ENCODE data around the gene OPN1MW.

- no peak for TF ChIP-seq CTCF (conservative IDR thresholded peaks at IDR 0.05 in 1 of 2, IDR thresholded peaks at IDR 0.05 in 1 of 2; ENCODE audit: extremely low read depth in 1 of 2, insufficient read depth in 1 of 2, low read depth in 1 of 2, low read length in 2 of 2)
- no peak for TF ChIP-seq EZH2 (IDR thresholded peaks at IDR 0.05; ENCODE audit: borderline replicate concordance, low read length)
Measured at GRCh38 chrX:154140206-154140605, 42.2 kb upstream of the OPN1MW start.

All from mammary epithelial cell (primary cell).